HCT116 (cell line): ENCODE results near the gene CALML4. TPM values are rescaled to one million over a fixed set of nuclear protein-coding genes. Genes with fewer than 3 reads are reported as not detected.
A peak's percentile ranks its signal among the peaks of the same experiment; 100 is the strongest.
"Not testable (repeated sequence)": the region's sequence is repeated elsewhere in the genome, so short reads cannot be mapped to it uniquely, and the experiment has no call there.

Experiments
- ATAC-seq: fragments of 200-7000 bp; cut with Tn5 transposase; 2 replicates; pipeline ENCODE4 v1.9.1; 2020; ENCODE audit warnings: mild to moderate bottlenecking, moderate library complexity
- BruUV-seq: library from RNA; stranded (reverse); fragments of 400-500 nt; replicated peaks from 2 replicates; lab custom pipeline; 2021; lab: Mats Ljungman, UMichigan
- CTCF ChIA-PET: fragments of 300-600 bp; sonication (Branson Sonifier 250); formaldehyde crosslinking; loops from one replicate; lab custom pipeline; 2021; ENCODE audit warnings: antibody characterized with exemption; lab: Charles Lee
- POLR2A ChIA-PET: fragments of 300-600, 350-600 bp; sonication (Branson Sonifier 250); formaldehyde crosslinking; loops from one replicate; lab custom pipeline; 2021; ENCODE audit warnings: antibody characterized with exemption; lab: Charles Lee
- RAD21 ChIA-PET, 2 experiments: fragments of 300-600 bp; sonication (Branson Sonifier 250); formaldehyde crosslinking; loops; one replicate each; lab custom pipeline; 2023; ENCODE audit warnings: low total read pairs in 2 of 2; ENCODE audit not compliant: uncharacterized antibody in 2 of 2, unreplicated experiment in 2 of 2, low non-redundant PET in 1 of 2; lab: Charles Lee
- DNase-seq: peaks from one replicate; pipeline ENCODE4 v3.0.0-alpha.2; 2010; ENCODE audit warnings: low read depth, low spot score
- H2AFZ ChIP-seq: fragments of 200-600 bp; shearing (Covaris generic), sonication (generic); 2 replicates; pipeline ENCODE4 v1.6.1; 2017; ENCODE audit warnings: low read depth, mixed run types, mixed read lengths, antibody characterized with exemption, low read length; ENCODE audit not compliant: poor library complexity, severe bottlenecking
- H3K27ac ChIP-seq: 2 replicates; pipeline ENCODE4 v1.5.1; 2012; ENCODE audit warnings: low read depth, low read length
- H3K27me3 ChIP-seq: fragments of 200-600 bp; sonication (generic); 2 replicates; pipeline ENCODE4 v1.6.1; 2016; ENCODE audit warnings: mixed run types, low read length, mixed read lengths; ENCODE audit not compliant: insufficient read depth
- H3K36me3 ChIP-seq, 2 experiments: fragments of 200-500 bp in 1 of 2; fragments of 200-600 bp in 1 of 2; sonication (Bioruptor generic) in 1 of 2; sonication (generic) in 1 of 2; 2 replicates each; pipeline versions ENCODE4 v1.5.1 to v1.6.1; 2014 to 2016; ENCODE audit warnings: low read length in 2 of 2, inconsistent platforms in 1 of 2, mixed read lengths in 1 of 2, mixed run types in 1 of 2; ENCODE audit not compliant: insufficient read depth in 2 of 2, control insufficient read depth in 1 of 2
- H3K4me1 ChIP-seq, 2 experiments: fragments of 200-600 bp in 1 of 2; sonication (generic) in 1 of 2; 2 replicates each; pipeline versions ENCODE4 v1.5.1 to v1.6.1; 2012 to 2017; ENCODE audit warnings: low read length in 2 of 2, inconsistent platforms in 1 of 2, mild to moderate bottlenecking in 1 of 2, mixed read lengths in 1 of 2, mixed run types in 1 of 2, moderate library complexity in 1 of 2; ENCODE audit not compliant: insufficient read depth in 2 of 2, control insufficient read depth in 1 of 2
- H3K4me2 ChIP-seq: fragments of 200-600 bp; sonication (generic); 2 replicates; pipeline ENCODE4 v1.6.1; 2017; ENCODE audit warnings: mixed run types, low read length, mixed read lengths
- H3K4me3 ChIP-seq, 2 experiments: fragments of 200-600 bp in 1 of 2; sonication (generic) in 1 of 2; replicated peaks in 1 of 2; 2 replicates each; pipeline ENCODE4 v1.5.1; 2011 to 2016; ENCODE audit warnings: low read length in 2 of 2, control low read depth in 1 of 2, low read depth in 1 of 2, mild to moderate bottlenecking in 1 of 2, mixed read lengths in 1 of 2, mixed run types in 1 of 2
- H3K79me2 ChIP-seq: fragments of 200-600 bp; sonication (generic); 2 replicates; pipeline ENCODE4 v1.6.1; 2017; ENCODE audit warnings: mild to moderate bottlenecking, mixed run types, low read length, moderate library complexity, mixed read lengths; ENCODE audit not compliant: insufficient read depth
- H3K9ac ChIP-seq: fragments of 200-600 bp; sonication (generic); 2 replicates; pipeline ENCODE4 v1.6.1; 2016; ENCODE audit warnings: low read length, mixed read lengths
- H3K9me2 ChIP-seq: fragments of 200-600 bp; sonication (generic), shearing (Covaris generic); 2 replicates; pipeline ENCODE4 v1.6.1; 2017; ENCODE audit warnings: mixed run types, mild to moderate bottlenecking, moderate library complexity; ENCODE audit not compliant: insufficient read depth
- H3K9me3 ChIP-seq, 2 experiments: fragments of 200-500 bp in 1 of 2; fragments of 200-600 bp in 1 of 2; sonication (Bioruptor generic) in 1 of 2; sonication (generic) in 1 of 2; 2 replicates each; pipeline ENCODE4 v1.6.1; 2014 to 2017; ENCODE audit warnings: low read length in 2 of 2, mixed read lengths in 2 of 2, inconsistent platforms in 1 of 2, low read depth in 1 of 2, mild to moderate bottlenecking in 1 of 2, mixed run types in 1 of 2, moderate library complexity in 1 of 2; ENCODE audit not compliant: control insufficient read depth in 1 of 2, insufficient read depth in 1 of 2
- H4K20me1 ChIP-seq: fragments of 200-600 bp; sonication (generic), shearing (Covaris generic); 2 replicates; pipeline ENCODE4 v1.6.1; 2017; ENCODE audit warnings: mixed run types, mild to moderate bottlenecking, moderate library complexity; ENCODE audit not compliant: insufficient read depth
- CBX3 ChIP-seq: IDR thresholded peaks from 2 replicates; pipeline ENCODE4 v1.6.1; 2012; ENCODE audit warnings: low read depth
- CEBPB ChIP-seq: IDR thresholded peaks from 2 replicates; pipeline ENCODE4 v1.6.1; 2012; ENCODE audit warnings: low read depth
- CTCF ChIP-seq, 3 experiments: fragments of 200-600 bp in 1 of 3; sonication (generic) in 1 of 3; IDR thresholded peaks in 2 of 3; conservative IDR thresholded peaks in 1 of 3; 2 replicates each; pipeline ENCODE4 v1.5.1; 2012 to 2017; ENCODE audit warnings: low read depth in 2 of 3, low read length in 2 of 3, antibody characterized with exemption in 1 of 3, borderline replicate concordance in 1 of 3, control low read depth in 1 of 3, mild to moderate bottlenecking in 1 of 3, mixed read lengths in 1 of 3, mixed run types in 1 of 3, moderate library complexity in 1 of 3; ENCODE audit not compliant: insufficient read depth in 1 of 3
- ELF1 ChIP-seq: IDR thresholded peaks from 2 replicates; pipeline ENCODE4 v1.6.1; 2012; ENCODE audit warnings: low read depth, borderline replicate concordance
- MAX ChIP-seq: IDR thresholded peaks from 2 replicates; pipeline ENCODE4 v1.6.1; 2012
- RAD21 ChIP-seq: IDR thresholded peaks from 2 replicates; pipeline ENCODE4 v1.6.1; 2012; ENCODE audit warnings: low read depth, mild to moderate bottlenecking
- SIN3A ChIP-seq: IDR thresholded peaks from 2 replicates; pipeline ENCODE4 v1.6.1; 2012; ENCODE audit warnings: low read depth
- SRF ChIP-seq: IDR thresholded peaks from 2 replicates; pipeline ENCODE4 v1.6.1; 2012; ENCODE audit warnings: low read depth
- YY1 ChIP-seq: IDR thresholded peaks from 2 replicates; pipeline ENCODE4 v1.6.1; 2011; ENCODE audit warnings: low read length, low read depth, moderate library complexity, mild to moderate bottlenecking; ENCODE audit not compliant: insufficient replicate concordance; ENCODE audit errors: extremely low read depth
- intact Hi-C: fragments of 100-400 bp; cut with micrococcal nuclease; formaldehyde crosslinking; loops from 2 replicates; pipeline ENCODE4 v1.10.0; 2022
- total RNA-seq: library from RNA; stranded (reverse); gene quantifications from one replicate; pipeline ENCODE4 v1.2.1, GENCODE V29; 2021; ENCODE audit not compliant: unreplicated experiment

The CALML4 gene
- total RNA-seq, 1 experiment from 2014 or later, result 8.5 TPM

GRCh38 chr15:68239025-68239424 lies 33.9 kb upstream of the CALML4 start:
- no peak overlapping the region for H2AFZ ChIP-seq
- H3K27me3 ChIP-seq, result no peaks in the 10 kb centered on the region
- H3K4me1 ChIP-seq, result peaks cover 0 to 5% of the 10 kb centered on the region in 2 experiments; a peak in 1 of 4 replicates
- H3K4me3 ChIP-seq, result no peak overlapping the region
- ChIA-PET POLR2A (no interaction called here), CTCF (no interaction called here), RAD21 (no interaction called here)
- H4K20me1 ChIP-seq, result no peaks in the 10 kb centered on the region
- H3K79me2 ChIP-seq, result no peaks in the 10 kb centered on the region
- H3K27ac ChIP-seq, result no peak overlapping the region
- ATAC-seq, result no peak
- H3K4me2 ChIP-seq, result no peak overlapping the region
- no peak for DNase-seq
- TF ChIP-seq ELF1 (no peak), CEBPB (no peak)
- H3K36me3 ChIP-seq, result no peaks in the 10 kb centered on the region
- no TSS peak for BruUV-seq
- H3K9me3 ChIP-seq, result no peaks in the 10 kb centered on the region
- no peak overlapping the region for H3K9ac ChIP-seq
- intact Hi-C loops, result no loop called here
- H3K9me2 ChIP-seq, result no peaks in the 10 kb centered on the region

- RAD21 ChIA-PET, result no interaction called here
- H3K9me2 ChIP-seq, result no peaks in the 10 kb centered on the region
- CTCF ChIA-PET, result no interaction called here
- no peaks in the 10 kb centered on the region for H3K36me3 ChIP-seq
- H2AFZ ChIP-seq, result no peak overlapping the region
- peak; percentile 56; the same call in 1 of the 2 replicates for ATAC-seq
- no peaks in the 10 kb centered on the region for H3K9me3 ChIP-seq
- POLR2A ChIA-PET, result interaction anchor here (0.6 kb wide), 1 partner anchor 34 kb away, joined by 3 read pairs; no protein-coding TSS in a partner anchor
- TF ChIP-seq CTCF (IDR thresholded peaks at IDR 0.05 in 2 of 3, conservative IDR thresholded peaks at IDR 0.05 in 1 of 3; ENCODE audit: borderline replicate concordance in 1 of 3, insufficient read depth in 1 of 3, low read depth in 2 of 3, low read length in 2 of 3), result no peak
- no peak for TF ChIP-seq MAX
- no peak for TF ChIP-seq RAD21
- no peak for TF ChIP-seq YY1
- TF ChIP-seq SIN3A, result no peak
- TF ChIP-seq CBX3, result no peak
- no peak for TF ChIP-seq CEBPB
- no peak for TF ChIP-seq SRF
- TF ChIP-seq, all 23 proteins: peak for 0
- DNase-seq, result no peak
- no peaks in the 10 kb centered on the region for H4K20me1 ChIP-seq
- H3K79me2 ChIP-seq, result no peaks in the 10 kb centered on the region
- no peak overlapping the region for H3K9ac ChIP-seq
- no TSS peak for BruUV-seq
- H3K4me2 ChIP-seq, result no peak overlapping the region; the same call in 1 of the 2 replicates
- H3K4me3 ChIP-seq, result no peak overlapping the region
- H3K4me1 ChIP-seq, result peaks cover 4 to 12% of the 10 kb centered on the region in 2 experiments; a peak in 3 of 4 replicates
- no peaks in the 10 kb centered on the region for H3K27me3 ChIP-seq
- H3K27ac ChIP-seq, result no peak overlapping the region
- intact Hi-C loops, result no loop called here
Measured at GRCh38 chr15:68235022-68235421, 29.9 kb upstream of the CALML4 start.

GRCh38 chr15:68234520-68234919 lies 29.4 kb upstream of the CALML4 start:
- CTCF ChIA-PET, H3K9me3 ChIP-seq, H3K27me3 ChIP-seq, intact Hi-C loops, RAD21 ChIA-PET, H3K4me2 ChIP-seq, H3K36me3 ChIP-seq, DNase-seq, H3K9ac ChIP-seq, BruUV-seq, H2AFZ ChIP-seq, H3K4me3 ChIP-seq, H4K20me1 ChIP-seq, H3K9me2 ChIP-seq, H3K79me2 ChIP-seq, H3K27ac ChIP-seq, ATAC-seq: not testable (repeated sequence)
- H3K4me1 ChIP-seq, result peaks cover 6 to 16% of the 10 kb centered on the region in 2 experiments; a peak in 3 of 4 replicates
- POLR2A ChIA-PET, result interaction anchor here (0.6 kb wide), 1 partner anchor 35 kb away, joined by 3 read pairs; no protein-coding TSS in a partner anchor
